Testis (tissue), 2 donors: ENCODE measurements around the gene PIM3.

ENCODE experiments used
- CTCF ChIP-seq, 3 experiments: fragments of 450-650 bp in 2 of 3; fragments of 200-600 bp in 1 of 3; sonication (generic) in 1 of 3; IDR thresholded peaks; one replicate each; pipeline ENCODE4 v1.5.1; 2016 to 2019; ENCODE audit warnings: antibody characterized with exemption in 3 of 3, mild to moderate bottlenecking in 2 of 3, moderate library complexity in 1 of 3
- POLR2A ChIP-seq: fragments of 450-650 bp; IDR thresholded peaks from one replicate; pipeline ENCODE4 v1.6.1; 2017; ENCODE audit warnings: antibody characterized with exemption, mild to moderate bottlenecking, moderate library complexity

- TF ChIP-seq POLR2A (no peak), CTCF (IDR thresholded peaks at IDR 0.05) (no peak)
Observed at GRCh38 chr22:49917974-49918910, 42.3 kb upstream of the PIM3 start, which contains the start of the genes ALG12 and CRELD2.
